Activated T-helper 1 cell treated with anti-CD3 and anti-CD28 coated beads, Interleukin-12 subunit alpha, Interleukin-12 subunit beta, Interleukin-2, Interleukin-4 antibody, amounts not matched to agents 30 ng/mL and 10 ng/mL and 1 ng/mL, durations not matched to agents 14 hours and 24 hours and 36 hours (primary cell): ENCODE measurements around the gene GRK6. TPM values are rescaled to one million over a fixed set of nuclear protein-coding genes. Genes with fewer than 3 reads are reported as not detected.

Source experiments
- DNase-seq: peaks from one replicate; pipeline ENCODE4 v3.0.0; 2021; ENCODE audit warnings: low spot score
- H3K27ac Mint-ChIP-seq: one replicate; pipeline ENCODE4 v1.8.0; 2021; ENCODE audit warnings: mild to moderate bottlenecking, mixed read lengths
- H3K27me3 Mint-ChIP-seq: one replicate; pipeline ENCODE4 v1.8.0; 2022; ENCODE audit warnings: mild to moderate bottlenecking, moderate library complexity, mixed read lengths; ENCODE audit not compliant: insufficient read depth
- H3K36me3 Mint-ChIP-seq: one replicate; pipeline ENCODE4 v1.8.0; 2021; ENCODE audit warnings: low read depth, mixed read lengths
- H3K4me1 Mint-ChIP-seq: one replicate; pipeline ENCODE4 v1.8.0; 2021; ENCODE audit warnings: low read depth, mixed read lengths
- H3K4me3 Mint-ChIP-seq: one replicate; pipeline ENCODE4 v1.8.0; 2021; ENCODE audit warnings: mild to moderate bottlenecking, moderate library complexity, mixed read lengths
- H3K9me3 Mint-ChIP-seq: one replicate; pipeline ENCODE4 v1.8.0; 2021; ENCODE audit warnings: mixed read lengths
- intact Hi-C: fragments of 100-400 bp; cut with micrococcal nuclease; formaldehyde crosslinking; loops from one replicate; pipeline ENCODE4 v1.15.1; 2024
- total RNA-seq: library from RNA; stranded (reverse); gene quantifications from 2 replicates; pipeline ENCODE4 v1.2.3, GENCODE V29; 2022

GRK6 gene
- total RNA-seq, 1 donor from 2014 or later = 122 TPM

- Mint-ChIP-seq H3K27me3 (peaks cover 13% of the 10 kb centered on the region), H3K36me3 (peaks cover 3% of the 10 kb centered on the region), H3K9me3 (no peaks in the 10 kb centered on the region), H3K4me1 (peaks cover 15% of the 10 kb centered on the region), H3K27ac (peak overlapping the region; percentile 1), H3K4me3 (no peak overlapping the region)
- intact Hi-C loops = no loop called here
- DNase-seq = no peak
These were observed 43.5 kb downstream of the GRK6 start for GRCh38 chr5:177469750-177470525.

- intact Hi-C loops = loop anchor here (1.0 kb wide), 1 partner anchor 26 kb away; the partner anchor contains the start of gene PDLIM7
- H3K27ac Mint-ChIP-seq = no peak overlapping the region
- DNase-seq = no peak
- H3K4me1 Mint-ChIP-seq = peaks cover 24% of the 10 kb centered on the region
- H3K9me3 Mint-ChIP-seq = no peaks in the 10 kb centered on the region
- H3K27me3 Mint-ChIP-seq = peaks cover 16% of the 10 kb centered on the region
- peaks cover 3% of the 10 kb centered on the region for H3K36me3 Mint-ChIP-seq
- H3K4me3 Mint-ChIP-seq = peak overlapping the region; percentile 13
These were observed 44.5 kb downstream of the GRK6 start for GRCh38 chr5:177470759-177471536.

GRCh38 chr5:177471610-177472356, 45.3 kb downstream of the GRK6 start:
- Mint-ChIP-seq H3K36me3 (peaks cover 3% of the 10 kb centered on the region), H3K27me3 (peaks cover 16% of the 10 kb centered on the region), H3K4me1 (peaks cover 29% of the 10 kb centered on the region), H3K27ac (peak overlapping the region; percentile 12), H3K9me3 (no peaks in the 10 kb centered on the region), H3K4me3 (peak overlapping the region; percentile 54)
- no peak for DNase-seq
- intact Hi-C loops = loop anchor here (1.0 kb wide), 2 partner anchors 15 to 26 kb away; partner anchors contain the start of gene PDLIM7

GRCh38 chr5:177472460-177473442, 46.3 kb downstream of the GRK6 start:
- Mint-ChIP-seq H3K36me3 (peaks cover 3% of the 10 kb centered on the region), H3K4me3 (peak overlapping the region; percentile 67), H3K27me3 (peaks cover 16% of the 10 kb centered on the region), H3K27ac (no peak overlapping the region), H3K9me3 (no peaks in the 10 kb centered on the region), H3K4me1 (peaks cover 31% of the 10 kb centered on the region)
- no peak for DNase-seq
- intact Hi-C loops = loop anchor here (1.0 kb wide), 1 partner anchor 16 kb away; no protein-coding TSS in a partner anchor

GRCh38 chr5:177473443-177474001, 47.0 kb downstream of the GRK6 start, which contains the start of gene DBN1:
Gene DBN1 (minus strand): TSS chr5:177473634. CDS start chr5:177473521, 113 bp downstream.
- H3K36me3 Mint-ChIP-seq = peaks cover 3% of the 10 kb centered on the region
- peaks cover 16% of the 10 kb centered on the region for H3K27me3 Mint-ChIP-seq
- H3K4me1 Mint-ChIP-seq = peaks cover 38% of the 10 kb centered on the region
- intact Hi-C loops = no loop called here
- DNase-seq = no peak
- H3K4me3 Mint-ChIP-seq = peak within 1 kb of the TSS; percentile 86
- peak within 1 kb of the TSS; percentile 12 for H3K27ac Mint-ChIP-seq
- H3K9me3 Mint-ChIP-seq = no peaks in the 10 kb centered on the region

- Mint-ChIP-seq H3K4me3 (peak overlapping the region; percentile 86), H3K4me1 (peaks cover 43% of the 10 kb centered on the region), H3K36me3 (peaks cover 4% of the 10 kb centered on the region), H3K9me3 (no peaks in the 10 kb centered on the region), H3K27me3 (peaks cover 16% of the 10 kb centered on the region), H3K27ac (peak overlapping the region; percentile 12)
- DNase-seq = no peak
- intact Hi-C loops = no loop called here
These were observed 47.6 kb downstream of the GRK6 start for GRCh38 chr5:177474002-177474476.

GRCh38 chr5:177474846-177475562, 48.5 kb downstream of the GRK6 start:
- H3K9me3 Mint-ChIP-seq = no peaks in the 10 kb centered on the region
- no peak overlapping the region for H3K27ac Mint-ChIP-seq
- DNase-seq = no peak
- H3K4me3 Mint-ChIP-seq = peak overlapping the region; percentile 86
- peaks cover 16% of the 10 kb centered on the region for H3K27me3 Mint-ChIP-seq
- H3K36me3 Mint-ChIP-seq = peaks cover 6% of the 10 kb centered on the region
- peaks cover 52% of the 10 kb centered on the region for H3K4me1 Mint-ChIP-seq
- intact Hi-C loops = no loop called here

GRCh38 chr5:177475563-177476427, 49.3 kb downstream of the GRK6 start:
- intact Hi-C loops = loop anchor here (1.0 kb wide), 1 partner anchor 19 kb away; no protein-coding TSS in a partner anchor
- H3K4me1 Mint-ChIP-seq = peaks cover 54% of the 10 kb centered on the region
- H3K36me3 Mint-ChIP-seq = peaks cover 6% of the 10 kb centered on the region
- H3K27ac Mint-ChIP-seq = no peak overlapping the region
- peak overlapping the region; percentile 20 for H3K4me3 Mint-ChIP-seq
- peaks cover 14% of the 10 kb centered on the region for H3K27me3 Mint-ChIP-seq
- H3K9me3 Mint-ChIP-seq = no peaks in the 10 kb centered on the region
- no peak for DNase-seq

- H3K27ac Mint-ChIP-seq = no peak overlapping the region
- peaks cover 14% of the 10 kb centered on the region for H3K27me3 Mint-ChIP-seq
- no peak for DNase-seq
- H3K4me1 Mint-ChIP-seq = peaks cover 50% of the 10 kb centered on the region
- peaks cover 6% of the 10 kb centered on the region for H3K36me3 Mint-ChIP-seq
- no peaks in the 10 kb centered on the region for H3K9me3 Mint-ChIP-seq
- intact Hi-C loops = loop anchor here (1.0 kb wide), 1 partner anchor 20 kb away; no protein-coding TSS in a partner anchor
- H3K4me3 Mint-ChIP-seq = no peak overlapping the region
These were observed 50.2 kb downstream of the GRK6 start for GRCh38 chr5:177476531-177477233.
